DOHH2 (cell line): ENCODE data around the gene OSR1.

Source experiments
- H3F3A ChIP-seq: fragments of 200-600 bp; sonication (generic), shearing (Covaris generic); 2 replicates; pipeline ENCODE4 v1.6.0; 2016; ENCODE audit warnings: antibody characterized with exemption, mild to moderate bottlenecking; ENCODE audit not compliant: control insufficient read depth, insufficient read depth
- H3K27ac ChIP-seq: fragments of 200-600 bp; sonication (generic); 2 replicates; pipeline ENCODE4 v1.5.1; 2014; ENCODE audit warnings: low read depth, mild to moderate bottlenecking, low read length, moderate library complexity
- H3K27me3 ChIP-seq: fragments of 200-600 bp; sonication (generic); 2 replicates; pipeline ENCODE4 v1.6.1; 2014; ENCODE audit warnings: mild to moderate bottlenecking, low read length, mixed read lengths; ENCODE audit not compliant: control insufficient read depth
- H3K36me3 ChIP-seq: fragments of 200-600 bp; sonication (generic); 2 replicates; pipeline ENCODE4 v1.6.1; 2014; ENCODE audit warnings: mild to moderate bottlenecking, low read length, moderate library complexity, mixed read lengths; ENCODE audit not compliant: control insufficient read depth
- H3K4me1 ChIP-seq: fragments of 200-600 bp; sonication (generic); 2 replicates; pipeline ENCODE4 v1.6.1; 2014; ENCODE audit warnings: mild to moderate bottlenecking, low read length, mixed read lengths; ENCODE audit not compliant: control insufficient read depth
- H3K4me2 ChIP-seq: fragments of 200-600 bp; sonication (generic); 2 replicates; pipeline ENCODE4 v1.6.0; 2014; ENCODE audit warnings: mild to moderate bottlenecking, low read length, moderate library complexity
- H3K4me3 ChIP-seq: fragments of 200-600 bp; sonication (generic); 2 replicates; pipeline ENCODE4 v1.5.1; 2014; ENCODE audit warnings: mild to moderate bottlenecking, low read length, mixed read lengths
- H3K79me2 ChIP-seq: fragments of 200-600 bp; sonication (generic); 2 replicates; pipeline ENCODE4 v1.6.1; 2014; ENCODE audit warnings: mild to moderate bottlenecking, low read length, mixed read lengths; ENCODE audit not compliant: control insufficient read depth
- H3K9me2 ChIP-seq: fragments of 200-600 bp; sonication (generic); replicated peaks from 2 replicates; pipeline ENCODE4 v1.6.1; 2014; ENCODE audit warnings: mild to moderate bottlenecking, low read length, mixed read lengths; ENCODE audit not compliant: control insufficient read depth
- H3K9me3 ChIP-seq: fragments of 200-600 bp; sonication (generic); 2 replicates; pipeline ENCODE4 v1.6.1; 2014; ENCODE audit warnings: antibody characterized with exemption, low read length, mixed read lengths; ENCODE audit not compliant: control insufficient read depth, insufficient read depth
- H4K20me1 ChIP-seq: fragments of 200-600 bp; sonication (generic); 2 replicates; pipeline ENCODE4 v1.6.0; 2014; ENCODE audit warnings: low read depth, mild to moderate bottlenecking, antibody characterized with exemption, low read length, moderate library complexity; ENCODE audit not compliant: control insufficient read depth, insufficient read depth
- EZH2phosphoT487 ChIP-seq: fragments of 200-600 bp; sonication (generic); IDR thresholded peaks from 2 replicates; pipeline ENCODE4 v1.6.1; 2017; ENCODE audit warnings: borderline replicate concordance, mild to moderate bottlenecking, antibody characterized with exemption, low read length, moderate library complexity, mixed read lengths
- TF ChIP-seq, protein P1 (sequence below): fragments of 200-600 bp; sonication (generic); IDR thresholded peaks from one replicate; pipeline ENCODE4 v1.5.1; 2014; ENCODE audit warnings: antibody characterized with exemption, mild to moderate bottlenecking, low read depth, low read length; ENCODE audit not compliant: poor library complexity, severe bottlenecking

The OSR1 gene

DNA sequence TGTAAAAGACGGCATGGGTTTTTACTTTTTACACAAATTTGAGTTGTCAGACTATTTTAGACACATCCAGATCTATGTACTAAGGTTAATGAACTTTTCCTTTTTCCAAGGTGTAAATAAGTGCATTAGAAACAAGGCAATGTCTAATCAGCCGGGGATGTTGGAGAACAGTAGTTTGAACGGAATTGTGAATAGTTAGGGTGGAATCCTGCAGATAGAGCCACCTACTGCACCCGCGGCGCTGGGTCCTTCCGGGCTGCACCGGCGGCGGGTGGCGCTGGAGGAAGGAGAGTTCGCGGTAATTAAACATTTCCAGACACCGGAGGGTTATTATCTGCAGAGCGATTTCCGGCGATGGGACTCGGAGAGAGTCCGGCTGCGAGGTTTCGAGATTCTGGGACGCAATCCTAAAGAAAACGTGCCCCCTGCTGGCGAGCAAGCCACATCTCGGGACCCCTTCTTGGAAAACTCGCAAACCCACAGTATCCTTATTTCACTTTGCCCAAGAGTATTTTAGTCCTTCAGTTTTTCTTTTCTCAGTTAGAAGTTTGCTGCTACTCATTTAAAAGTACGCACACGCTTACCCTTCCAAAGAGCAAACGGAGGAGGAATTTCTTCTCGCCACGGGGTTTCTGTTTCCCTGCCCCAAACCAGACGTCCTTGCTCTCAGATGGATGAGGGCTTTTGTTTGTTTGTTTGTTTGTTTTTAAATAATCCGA lies 4.5 kb upstream of the OSR1 start:
- Histone ChIP-seq H3F3A (no peaks in the 10 kb centered on the region), H3K36me3 (no peaks in the 10 kb centered on the region), H3K4me3 (peak overlapping the region; percentile 59), H3K27ac (no peak overlapping the region), H3K4me1 (peaks cover 13% of the 10 kb centered on the region), H3K9me3 (no peaks in the 10 kb centered on the region), H4K20me1 (no peaks in the 10 kb centered on the region), H3K79me2 (no peaks in the 10 kb centered on the region), H3K27me3 (peaks cover 76% of the 10 kb centered on the region), H3K9me2 (no peaks in the 10 kb centered on the region), H3K4me2 (peak overlapping the region; percentile 72)
- TF ChIP-seq, protein P1, sequence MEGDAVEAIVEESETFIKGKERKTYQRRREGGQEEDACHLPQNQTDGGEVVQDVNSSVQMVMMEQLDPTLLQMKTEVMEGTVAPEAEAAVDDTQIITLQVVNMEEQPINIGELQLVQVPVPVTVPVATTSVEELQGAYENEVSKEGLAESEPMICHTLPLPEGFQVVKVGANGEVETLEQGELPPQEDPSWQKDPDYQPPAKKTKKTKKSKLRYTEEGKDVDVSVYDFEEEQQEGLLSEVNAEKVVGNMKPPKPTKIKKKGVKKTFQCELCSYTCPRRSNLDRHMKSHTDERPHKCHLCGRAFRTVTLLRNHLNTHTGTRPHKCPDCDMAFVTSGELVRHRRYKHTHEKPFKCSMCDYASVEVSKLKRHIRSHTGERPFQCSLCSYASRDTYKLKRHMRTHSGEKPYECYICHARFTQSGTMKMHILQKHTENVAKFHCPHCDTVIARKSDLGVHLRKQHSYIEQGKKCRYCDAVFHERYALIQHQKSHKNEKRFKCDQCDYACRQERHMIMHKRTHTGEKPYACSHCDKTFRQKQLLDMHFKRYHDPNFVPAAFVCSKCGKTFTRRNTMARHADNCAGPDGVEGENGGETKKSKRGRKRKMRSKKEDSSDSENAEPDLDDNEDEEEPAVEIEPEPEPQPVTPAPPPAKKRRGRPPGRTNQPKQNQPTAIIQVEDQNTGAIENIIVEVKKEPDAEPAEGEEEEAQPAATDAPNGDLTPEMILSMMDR: peak; percentile 77
- TF ChIP-seq EZH2phosphoT487: peak; percentile 60; the same call in 1 of the 2 replicates

DNA sequence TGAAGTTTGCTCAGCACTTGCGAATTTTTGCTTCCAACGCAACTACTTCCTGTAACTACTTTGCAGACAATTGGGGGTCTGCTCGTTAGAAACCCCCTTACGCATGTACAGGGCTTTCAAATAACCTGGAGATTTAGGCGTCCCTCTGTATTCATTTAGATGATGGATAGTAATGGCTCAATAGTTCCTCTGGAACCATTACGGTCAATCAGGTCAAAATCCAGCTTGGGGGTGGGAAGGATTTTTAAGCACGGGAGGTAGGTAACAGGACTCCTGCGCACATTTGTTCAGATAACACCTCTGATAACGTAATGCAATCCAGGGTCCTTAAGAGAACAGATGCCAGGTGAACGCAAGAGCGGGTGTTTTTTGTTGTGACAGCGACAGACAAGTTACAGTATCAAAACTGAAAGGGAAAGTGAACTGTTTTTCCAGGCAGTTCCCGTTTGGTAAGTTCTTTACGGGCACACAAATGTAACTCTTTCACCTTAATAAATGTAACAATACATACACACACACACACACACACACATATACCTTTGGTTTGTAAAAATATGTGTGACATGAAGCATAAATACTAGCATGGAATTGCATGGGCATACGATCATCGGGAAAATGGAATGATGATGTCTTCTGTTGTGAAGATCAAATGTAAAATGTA lies 3.8 kb upstream of the OSR1 start:
- peak overlapping the region; percentile 72 for H3K4me2 ChIP-seq
- peak; percentile 5; the same call in 1 of the 2 replicates for TF ChIP-seq EZH2phosphoT487
- TF ChIP-seq, protein P1: no peak
- no peaks in the 10 kb centered on the region for H3K9me3 ChIP-seq
- H3K4me3 ChIP-seq: peak overlapping the region; percentile 59
- H3K4me1 ChIP-seq: peaks cover 13% of the 10 kb centered on the region
- H3K36me3 ChIP-seq: no peaks in the 10 kb centered on the region
- H4K20me1 ChIP-seq: no peaks in the 10 kb centered on the region
- no peaks in the 10 kb centered on the region for H3F3A ChIP-seq
- H3K27me3 ChIP-seq: peaks cover 74% of the 10 kb centered on the region
- H3K27ac ChIP-seq: no peak overlapping the region
- no peaks in the 10 kb centered on the region for H3K79me2 ChIP-seq
- H3K9me2 ChIP-seq: no peaks in the 10 kb centered on the region

DNA sequence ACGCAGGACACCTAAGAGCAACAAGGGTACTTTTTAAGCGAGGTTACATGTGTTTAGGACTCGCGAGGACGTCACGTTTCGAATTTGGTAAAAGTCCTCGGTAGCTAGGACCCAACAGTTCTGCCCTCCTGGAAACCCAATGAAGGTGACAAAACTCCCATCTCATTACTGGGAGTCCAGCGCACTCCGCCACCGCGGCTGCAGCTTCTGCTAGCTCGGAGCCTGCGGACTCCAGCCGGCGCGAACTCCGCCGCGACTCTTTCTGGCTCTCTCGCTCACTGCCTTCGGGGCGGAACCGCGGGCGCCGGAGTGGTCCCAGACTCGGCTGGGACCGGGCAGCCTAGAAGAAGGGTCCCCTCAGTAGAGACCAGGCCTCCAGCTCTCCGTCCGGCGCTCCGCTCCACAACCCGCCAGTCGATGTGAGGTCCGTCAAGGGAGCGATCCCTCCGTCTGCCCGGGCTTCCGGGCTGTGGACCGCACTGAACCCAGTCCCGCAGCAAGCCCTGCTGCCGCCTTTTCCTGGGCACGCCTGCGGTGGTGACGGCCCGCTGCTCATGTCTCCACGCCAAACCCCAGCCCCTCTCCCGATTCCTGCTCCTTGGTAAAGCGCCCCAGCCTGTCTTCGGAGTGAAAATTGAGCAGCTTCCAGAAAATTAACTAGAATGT lies 3.0 kb upstream of the OSR1 start:
- Histone ChIP-seq H3K27ac (no peak overlapping the region), H3K4me1 (peaks cover 13% of the 10 kb centered on the region), H4K20me1 (no peaks in the 10 kb centered on the region), H3K27me3 (peaks cover 69% of the 10 kb centered on the region), H3K36me3 (no peaks in the 10 kb centered on the region), H3K79me2 (no peaks in the 10 kb centered on the region), H3K4me2 (peak overlapping the region; percentile 72; the same call in 1 of the 2 replicates), H3K9me3 (no peaks in the 10 kb centered on the region), H3F3A (no peaks in the 10 kb centered on the region), H3K4me3 (no peak overlapping the region), H3K9me2 (no peaks in the 10 kb centered on the region)
- TF ChIP-seq, protein P1: no peak
- TF ChIP-seq EZH2phosphoT487: peak; percentile 17; the same call in 1 of the 2 replicates
